ENCODE data around the gene TET1.
A peak's percentile ranks its signal among the peaks of the same experiment; 100 is the strongest.
"Not testable (repeated sequence)": the region's sequence is repeated elsewhere in the genome, so short reads cannot be mapped to it uniquely, and the experiment has no call there.

Gene TET1

GRCh38 chr10:68696018-68696417 lies 135.9 kb downstream of the TET1 start:
- DNase-seq (ENCODE audit: low read depth in 4 of 4, low spot score in 1 of 4): no peak

GRCh38 chr10:68697106-68697505 lies 137.0 kb downstream of the TET1 start:
- no peak for DNase-seq (ENCODE audit: low read depth in 4 of 4, low spot score in 1 of 4)

- DNase-seq (ENCODE audit: low read depth in 4 of 4, low spot score in 1 of 4): no peak
These were observed 140.1 kb downstream of the TET1 start for GRCh38 chr10:68700197-68700596.

GRCh38 chr10:68705548-68705947 lies 145.4 kb downstream of the TET1 start:
- DNase-seq (ENCODE audit: low read depth in 4 of 4, low spot score in 1 of 4): no peak

- DNase-seq (ENCODE audit: low read depth in 4 of 4, low spot score in 1 of 4): not testable (repeated sequence)
These were observed 148.8 kb downstream of the TET1 start for GRCh38 chr10:68708987-68709386.

GRCh38 chr10:68713065-68713464 lies 152.9 kb downstream of the TET1 start:
- not testable (repeated sequence) for DNase-seq (ENCODE audit: low read depth in 4 of 4, low spot score in 1 of 4)

GRCh38 chr10:68717435-68717834 lies 157.3 kb downstream of the TET1 start:
- DNase-seq (ENCODE audit: low read depth in 4 of 4, low spot score in 1 of 4): no peak

GRCh38 chr10:68720793-68721672 lies 160.9 kb downstream of the TET1 start, which contains the start of gene CCAR1:
Gene CCAR1, plus strand, starts transcription at chr10:68721239. Its CDS starts 1,266 bp downstream, at chr10:68722505.
- DNase-seq (ENCODE audit: low read depth in 4 of 4, low spot score in 1 of 4): peak; percentile 95 to 97 (median 96)

- DNase-seq (ENCODE audit: low read depth in 4 of 4, low spot score in 1 of 4): no peak
These were observed 161.7 kb downstream of the TET1 start for GRCh38 chr10:68721673-68722335.

- DNase-seq (ENCODE audit: low read depth in 4 of 4, low spot score in 1 of 4): no peak
These were observed 164.9 kb downstream of the TET1 start for GRCh38 chr10:68725016-68725415.

GRCh38 chr10:68727146-68727545 lies 167.0 kb downstream of the TET1 start:
- DNase-seq (ENCODE audit: low read depth in 4 of 4, low spot score in 1 of 4): no peak

GRCh38 chr10:68732651-68733050 lies 172.5 kb downstream of the TET1 start:
- DNase-seq (ENCODE audit: low read depth in 4 of 4, low spot score in 1 of 4): no peak

- no peak for DNase-seq (ENCODE audit: low read depth in 4 of 4, low spot score in 1 of 4)
These were observed 174.2 kb downstream of the TET1 start for GRCh38 chr10:68734349-68734748.

GRCh38 chr10:68735119-68735518 lies 175.0 kb downstream of the TET1 start:
- DNase-seq (ENCODE audit: low read depth in 4 of 4, low spot score in 1 of 4): no peak

GRCh38 chr10:68735739-68736138 lies 175.6 kb downstream of the TET1 start:
- DNase-seq (ENCODE audit: low read depth in 4 of 4, low spot score in 1 of 4): not testable (repeated sequence)

GRCh38 chr10:68740676-68741075 lies 180.5 kb downstream of the TET1 start:
- not testable (repeated sequence) for DNase-seq (ENCODE audit: low read depth in 4 of 4, low spot score in 1 of 4)

- no peak for DNase-seq (ENCODE audit: low read depth in 4 of 4, low spot score in 1 of 4)
These were observed 182.3 kb downstream of the TET1 start for GRCh38 chr10:68742397-68742796.

All from stimulated activated CD4-positive, alpha-beta T cell treated with anti-CD3 and anti-CD28 coated beads, Interleukin-1b, Interleukin-23, amount 100 ng/mL, for 24 hours (primary cell).